ENCODE results near the gene PATZ1.
A peak's percentile ranks its signal among the peaks of the same experiment; 100 is the strongest.
"Not testable (repeated sequence)": the region's sequence is repeated elsewhere in the genome, so short reads cannot be mapped to it uniquely, and the experiment has no call there.

The PATZ1 gene

GRCh38 chr22:31346255-31346732, at the start of gene PATZ1:
Gene PATZ1, minus strand, starts transcription at chr22:31346346. Its CDS starts 744 bp downstream, at chr22:31345602.
- ATAC-seq = peak; percentile 49 to 50

- ATAC-seq = no peak
Observed at GRCh38 chr22:31394326-31394725, 48.2 kb upstream of the PATZ1 start.

GRCh38 chr22:31393893-31394292, 47.7 kb upstream of the PATZ1 start:
- ATAC-seq = no peak

- peak; percentile 60 to 82 for ATAC-seq
Observed at GRCh38 chr22:31378651-31379050, 32.5 kb upstream of the PATZ1 start.

- ATAC-seq = no peak
Observed at GRCh38 chr22:31378123-31378522, 32.0 kb upstream of the PATZ1 start.

DNA sequence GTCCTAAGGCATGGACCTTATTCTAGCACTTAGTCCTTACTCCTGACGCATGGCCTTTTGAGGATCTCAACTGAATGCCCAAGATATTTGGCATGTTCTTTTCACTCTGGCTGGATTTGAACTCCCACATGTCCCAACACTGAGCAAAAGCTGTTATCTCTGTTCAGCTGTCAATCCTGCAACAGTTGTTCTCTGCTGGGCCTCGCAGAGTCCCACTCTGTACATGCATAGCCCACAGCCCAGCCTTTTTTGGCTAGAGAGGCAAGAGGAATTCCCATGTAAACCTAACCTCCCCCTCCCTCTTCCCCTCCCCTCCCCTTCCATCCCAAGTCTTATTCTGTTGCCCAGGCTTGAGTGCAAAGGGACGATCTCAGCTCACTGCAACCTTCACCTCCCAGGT, 31.5 kb upstream of the PATZ1 start:
- ATAC-seq = no peak

- no peak for ATAC-seq
Observed at GRCh38 chr22:31367426-31367825, 21.3 kb upstream of the PATZ1 start.

- ATAC-seq = no peak
Observed at GRCh38 chr22:31363885-31364465, 17.8 kb upstream of the PATZ1 start.

GRCh38 chr22:31361743-31362142, 15.6 kb upstream of the PATZ1 start:
- ATAC-seq = no peak

DNA sequence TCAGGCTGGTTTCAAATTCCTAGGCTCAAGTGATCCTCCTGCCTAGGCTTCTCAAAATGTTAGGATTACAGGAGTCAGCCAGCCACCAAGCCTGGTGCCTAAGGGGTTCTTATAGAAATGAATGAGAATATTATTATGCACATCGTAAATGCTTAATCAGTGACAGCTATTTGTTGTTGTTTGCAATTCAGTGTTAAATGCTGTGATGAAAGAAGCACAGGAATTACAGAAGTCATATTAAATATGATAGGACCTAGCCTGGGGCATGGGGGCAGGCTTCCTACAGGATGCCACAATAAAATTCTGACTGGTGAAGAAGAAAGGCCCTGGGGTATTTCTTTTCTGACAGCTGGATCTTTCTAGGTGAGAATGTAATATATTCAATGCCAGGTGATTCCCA, 13.9 kb upstream of the PATZ1 start:
- no peak for ATAC-seq

GRCh38 chr22:31354515-31354914, 8.4 kb upstream of the PATZ1 start:
- ATAC-seq = no peak

DNA sequence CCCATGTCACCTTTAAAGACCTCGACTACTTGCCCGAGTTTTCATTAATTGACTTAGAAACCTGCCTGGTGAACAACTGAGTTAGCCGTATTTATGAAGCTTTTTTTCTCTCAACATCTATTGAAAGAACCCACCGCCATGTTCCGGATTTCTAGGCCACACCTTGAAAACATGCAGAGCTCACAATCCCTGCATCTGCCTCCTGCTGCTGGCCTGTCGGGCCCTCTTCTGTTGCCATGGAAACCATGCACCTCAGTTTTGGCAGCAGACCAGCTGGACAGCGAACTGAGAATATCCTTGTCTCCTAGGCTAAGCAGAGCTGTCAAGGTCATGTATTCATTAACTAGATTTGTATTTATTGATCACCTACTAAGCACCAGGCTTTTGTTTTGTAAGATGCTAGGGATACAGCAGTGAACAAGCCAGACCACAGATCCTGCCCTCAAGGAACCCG, 4.3 kb upstream of the PATZ1 start:
- ATAC-seq = no peak

DNA sequence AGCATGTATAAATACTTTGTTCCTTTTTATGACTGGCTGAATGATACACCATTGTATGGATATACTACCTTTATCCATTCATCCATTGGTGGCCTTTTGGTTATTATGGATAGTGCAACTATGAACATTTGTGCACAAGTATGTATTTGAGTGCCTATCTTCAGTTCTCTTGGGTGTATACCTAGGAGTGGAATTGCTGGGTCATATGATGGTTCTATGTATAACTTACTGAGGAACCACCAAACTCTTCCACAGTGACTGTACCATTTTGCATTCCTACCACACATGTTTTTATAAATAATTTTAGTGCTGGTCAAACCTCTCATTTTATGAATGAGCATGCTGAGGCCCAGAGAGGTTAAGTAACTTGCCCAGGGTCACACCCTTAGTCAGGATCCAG, 3.8 kb upstream of the PATZ1 start:
- no peak for ATAC-seq

GRCh38 chr22:31348766-31349165, 2.6 kb upstream of the PATZ1 start:
- no peak for ATAC-seq

GRCh38 chr22:31348009-31348337, 1.8 kb upstream of the PATZ1 start:
- not testable (repeated sequence) for ATAC-seq

- peak; percentile 10 to 21 for ATAC-seq
Observed at GRCh38 chr22:31347251-31348008, 1.3 kb upstream of the PATZ1 start.

DNA sequence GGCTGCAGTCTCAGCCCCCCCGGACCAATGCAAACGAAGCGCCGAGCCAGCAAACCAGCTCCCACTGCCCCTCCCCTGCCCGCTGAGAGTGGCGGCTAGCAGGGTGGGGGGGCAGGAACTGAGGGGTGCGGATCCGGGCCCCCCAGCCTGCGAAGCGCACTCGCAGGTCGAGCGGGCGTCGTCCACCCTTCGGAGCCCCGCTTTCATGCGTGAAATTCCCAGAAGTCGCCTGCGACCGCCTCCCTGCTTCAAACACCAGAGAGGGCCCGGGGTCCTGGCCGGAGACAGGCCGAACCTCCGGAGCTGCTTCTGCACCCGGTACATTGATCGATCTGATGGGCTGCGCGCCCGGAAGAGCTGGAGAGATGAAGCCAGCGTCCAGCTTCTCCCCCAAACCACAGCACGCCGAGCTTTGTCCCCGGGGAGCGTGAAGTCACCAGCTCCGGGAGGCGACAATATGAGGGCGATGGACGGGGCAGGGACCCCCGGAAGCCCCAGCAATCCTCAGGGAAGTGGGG, 646 bp upstream of the PATZ1 start:
- no peak for ATAC-seq

DNA sequence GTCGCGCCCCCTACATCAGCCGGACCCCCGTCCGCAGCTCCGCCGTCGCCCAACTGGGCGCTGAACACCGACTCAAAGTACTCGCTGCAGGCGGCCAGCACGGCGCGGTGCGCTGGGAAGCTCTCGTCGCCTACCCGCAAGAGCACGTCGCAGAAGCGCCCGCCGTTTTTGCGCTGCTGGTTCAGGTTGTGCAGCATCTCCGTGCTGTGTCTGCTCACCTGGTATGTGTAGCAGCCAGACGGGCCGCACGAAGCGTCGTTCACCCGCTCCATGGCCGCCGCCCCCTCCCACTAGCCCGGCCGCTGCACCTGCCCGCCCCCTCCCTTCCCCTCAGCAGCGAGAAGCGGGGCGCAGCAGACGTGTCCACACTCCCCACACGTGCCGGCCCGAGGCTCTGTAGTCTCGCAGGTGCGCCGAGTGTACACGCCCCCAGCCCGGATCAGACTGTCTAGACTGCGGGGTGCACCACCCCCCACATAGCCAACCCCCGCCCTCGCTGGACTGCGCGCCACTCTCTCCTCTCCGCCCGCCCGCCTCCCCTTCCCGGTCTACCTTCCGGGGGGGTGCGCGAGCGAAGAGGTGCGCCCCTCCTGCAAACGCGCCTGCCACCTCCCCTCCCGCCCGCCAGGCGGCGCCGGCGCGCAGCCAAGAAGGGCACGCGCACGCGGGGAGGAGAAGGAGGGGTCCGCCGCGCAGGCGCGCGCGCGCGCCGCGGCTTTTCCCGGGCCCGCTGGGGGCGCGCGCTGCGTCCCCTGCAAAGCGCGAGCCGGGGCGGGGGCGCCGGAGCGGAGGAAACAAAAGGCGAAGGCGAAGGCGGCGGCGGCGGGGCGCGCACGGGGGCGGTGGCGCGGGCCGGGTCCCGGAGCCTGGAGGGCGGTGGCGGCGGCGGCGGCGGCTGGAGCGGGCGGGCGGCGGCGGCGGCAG, 553 bp downstream of the PATZ1 start:
- peak; percentile 50 to 57 for ATAC-seq

DNA sequence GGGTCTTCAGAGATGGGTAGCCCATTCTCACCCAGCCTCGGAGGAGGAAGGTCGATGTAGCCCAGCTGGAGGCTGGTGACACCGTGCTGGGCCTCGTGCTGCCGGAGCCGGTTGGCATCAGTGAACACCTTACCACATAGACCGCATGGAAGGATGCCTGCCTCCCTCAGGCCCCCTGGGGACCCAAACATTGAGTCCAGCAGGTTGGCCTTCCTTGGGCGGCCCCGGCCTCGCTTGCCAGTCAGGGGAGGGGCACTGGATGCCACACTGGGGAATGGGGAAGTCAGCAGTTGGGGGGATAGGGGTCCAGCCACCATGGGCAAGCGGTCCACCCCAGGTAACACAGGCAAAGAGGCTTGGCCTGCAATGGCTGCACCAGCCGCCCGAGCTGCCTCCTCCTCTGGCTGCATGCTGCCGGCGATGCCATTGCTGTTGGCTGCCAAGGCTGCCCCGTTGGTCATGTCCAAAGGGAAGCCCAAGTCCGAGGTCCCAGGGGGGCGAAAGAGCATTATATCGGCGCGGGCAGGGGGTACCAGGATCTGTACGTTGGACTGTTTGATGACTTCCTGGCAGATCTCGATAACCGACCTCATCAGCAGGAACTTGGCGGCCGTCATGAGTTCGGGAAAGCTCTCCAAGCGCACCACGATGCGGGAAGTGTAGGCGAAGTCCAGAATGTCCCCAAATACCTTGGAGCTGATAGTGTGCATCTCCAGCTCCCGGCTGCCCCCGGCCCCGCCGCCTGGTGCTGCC, 1.4 kb downstream of the PATZ1 start:
- no peak for ATAC-seq

DNA sequence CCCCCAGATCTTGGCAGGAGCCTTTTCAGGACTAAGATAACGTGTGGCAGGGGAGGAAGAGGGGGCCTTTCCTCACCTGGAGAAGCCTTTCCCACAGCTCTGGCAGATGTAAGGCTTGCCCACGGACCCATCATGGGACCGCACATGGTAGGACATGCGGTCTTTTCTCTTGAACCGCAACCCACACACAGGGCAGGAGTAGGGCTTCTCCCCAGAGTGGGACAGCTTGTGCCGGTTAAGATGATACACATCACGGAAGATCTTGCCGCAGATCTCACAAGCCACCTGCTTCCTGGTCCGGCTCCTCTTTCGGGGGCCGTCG, 1.9 kb downstream of the PATZ1 start:
- no peak for ATAC-seq

DNA sequence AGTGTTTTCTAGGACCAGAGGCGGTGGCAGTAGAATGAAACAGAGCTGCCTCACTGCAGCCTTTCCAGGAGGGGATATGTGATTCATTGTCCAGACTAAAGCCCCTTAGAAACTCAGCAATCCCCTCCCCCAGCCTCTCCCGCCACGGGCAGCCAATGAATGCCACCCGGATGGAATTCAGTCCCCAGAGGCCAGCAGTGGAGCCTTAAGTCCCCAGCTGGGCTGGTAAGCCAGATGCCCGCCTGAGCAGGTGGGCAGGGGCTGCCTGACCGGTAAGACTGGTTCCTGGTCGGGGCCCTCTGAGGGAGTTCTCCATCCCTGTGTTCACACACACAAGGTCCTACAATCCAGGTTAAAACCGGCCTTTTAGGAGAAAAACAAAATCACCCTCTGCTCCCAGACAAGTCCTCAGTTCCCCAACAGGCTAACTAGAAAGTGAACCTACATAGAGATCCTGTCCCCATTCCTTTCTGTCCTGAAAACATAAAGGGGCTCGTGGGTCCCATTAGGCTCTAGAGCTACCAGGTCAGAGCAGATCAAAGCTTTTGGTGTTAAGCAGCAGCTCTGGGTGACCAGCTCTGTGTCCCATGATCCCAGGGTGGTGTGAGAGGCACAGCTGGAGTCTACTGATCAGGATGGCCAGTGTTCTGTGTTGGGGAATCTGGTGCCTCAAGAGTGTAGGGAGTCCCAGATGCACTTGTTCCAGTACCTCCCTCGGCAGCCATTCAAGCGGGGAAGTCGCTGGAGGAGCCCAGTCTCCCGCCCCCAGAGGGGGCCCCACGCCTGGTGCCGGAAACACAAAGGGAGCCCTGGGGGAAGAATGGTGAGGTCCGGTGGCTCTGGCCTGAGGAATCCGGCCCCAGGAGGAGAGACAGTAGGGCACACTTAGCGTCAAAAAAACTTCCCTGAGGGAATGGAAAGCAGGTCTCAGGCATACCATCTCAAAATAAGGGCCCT, 2.6 kb downstream of the PATZ1 start:
- ATAC-seq = no peak
